H1 (cell line): Measurements from ENCODE around the gene RNF215. TPM values are rescaled to one million over a fixed set of nuclear protein-coding genes. Genes with fewer than 3 reads are reported as not detected.

Experiments used
- CTCF ChIA-PET: fragments of 300-600 bp; sonication (Branson Sonifier 250); formaldehyde crosslinking; loops from one replicate; lab custom pipeline; 2021; ENCODE audit not compliant: partially characterized antibody; lab: Charles Lee
- POLR2A ChIA-PET: fragments of 300-600 bp; sonication (Branson Sonifier 250); formaldehyde crosslinking; loops from one replicate; lab custom pipeline; 2021; ENCODE audit warnings: inconsistent platforms; ENCODE audit not compliant: partially characterized antibody; lab: Charles Lee
- DNase-seq, 2 experiments: peaks; one replicate each; pipeline versions ENCODE4 v3.0.0 to v3.0.0-alpha.2; 2010 to 2022; ENCODE audit warnings: low spot score in 2 of 2, low read depth in 1 of 2, mixed read lengths in 1 of 2
- FAIRE-seq: peaks from 2 replicates; lab custom pipeline; 2011; peaks lifted over from hg19 to GRCh38; lab: Jason Lieb, UNC
- H2AFZ ChIP-seq: 2 replicates; pipeline ENCODE4 v1.8.1; 2012; ENCODE audit warnings: low read length, inconsistent platforms
- H2AK5ac ChIP-seq: 2 replicates; pipeline ENCODE4 v1.6.1; 2013; ENCODE audit warnings: low read depth, low read length
- H2BK120ac ChIP-seq: replicated peaks from 2 replicates; pipeline ENCODE3; 2013; ENCODE audit warnings: low read depth, low read length, inconsistent platforms
- H2BK12ac ChIP-seq: 2 replicates; pipeline ENCODE4 v1.6.1; 2013; ENCODE audit warnings: low read depth, low read length
- H2BK15ac ChIP-seq: 2 replicates; pipeline ENCODE4 v1.6.1; 2013; ENCODE audit warnings: low read length
- H2BK20ac ChIP-seq: 2 replicates; pipeline ENCODE4 v1.6.1; 2013; ENCODE audit warnings: low read length
- H2BK5ac ChIP-seq: 2 replicates; pipeline ENCODE4 v1.6.1; 2013; ENCODE audit warnings: low read depth, low read length
- H3K14ac ChIP-seq: 2 replicates; pipeline ENCODE4 v1.6.1; 2013; ENCODE audit warnings: inconsistent platforms; ENCODE audit not compliant: insufficient read length
- H3K18ac ChIP-seq: 2 replicates; pipeline ENCODE4 v1.6.1; 2013; ENCODE audit warnings: low read length; ENCODE audit errors: extremely low read depth
- H3K23ac ChIP-seq: 2 replicates; pipeline ENCODE4 v1.6.1; 2013; ENCODE audit warnings: inconsistent platforms; ENCODE audit not compliant: insufficient read length
- H3K23me2 ChIP-seq: 2 replicates; pipeline ENCODE4 v1.6.1; 2013; ENCODE audit warnings: low read depth, low read length
- H3K27ac ChIP-seq: 2 replicates; pipeline ENCODE4 v1.6.1; 2011; ENCODE audit warnings: low read depth, low read length, inconsistent platforms
- H3K27me3 ChIP-seq, 4 experiments: replicated peaks in 1 of 4; 1 replicate in 1 of 4; 2 replicates in 3 of 4; pipeline versions ENCODE4 v1.6.1 to v1.8.1; 2011 to 2013; ENCODE audit warnings: low read length in 3 of 4, mild to moderate bottlenecking in 3 of 4, inconsistent platforms in 2 of 4, mixed read lengths in 2 of 4, moderate library complexity in 1 of 4; ENCODE audit not compliant: control insufficient read depth in 3 of 4, insufficient read depth in 3 of 4; ENCODE audit errors: extremely low read depth in 1 of 4
- H3K36me3 ChIP-seq, 4 experiments: 2 replicates each; pipeline versions ENCODE4 v1.6.1 to v1.8.1; 2011 to 2013; ENCODE audit warnings: mild to moderate bottlenecking in 4 of 4, low read length in 3 of 4, moderate library complexity in 2 of 4, control low read depth in 1 of 4, inconsistent platforms in 1 of 4; ENCODE audit not compliant: insufficient read depth in 4 of 4, control insufficient read depth in 2 of 4
- H3K4ac ChIP-seq: replicated peaks from 2 replicates; pipeline ENCODE3; 2013; ENCODE audit warnings: low read length, low read depth, mixed read lengths, inconsistent platforms; ENCODE audit not compliant: insufficient read length
- H3K4me1 ChIP-seq, 4 experiments: replicated peaks in 1 of 4; 1 replicate in 1 of 4; 2 replicates in 3 of 4; pipeline versions ENCODE4 v1.6.1 to v1.8.1; 2011 to 2013; ENCODE audit warnings: low read length in 3 of 4, inconsistent platforms in 2 of 4, mixed read lengths in 1 of 4; ENCODE audit not compliant: insufficient read depth in 4 of 4, control insufficient read depth in 3 of 4
- H3K4me2 ChIP-seq, 2 experiments: 2 replicates each; pipeline versions ENCODE4 v1.6.1 to v1.8.1; 2011 to 2013; ENCODE audit warnings: low read depth in 2 of 2, low read length in 2 of 2, control low read depth in 1 of 2, inconsistent platforms in 1 of 2, mild to moderate bottlenecking in 1 of 2; ENCODE audit not compliant: insufficient read depth in 1 of 2
- H3K4me3 ChIP-seq, 4 experiments: fragments of 200-600, 300-600 bp in 1 of 4; sonication (generic), shearing (Covaris generic), sonication (Bioruptor Twin) in 1 of 4; 2 replicates each; pipeline versions ENCODE4 v1.5.1 to v1.8.1; 2011 to 2016; ENCODE audit warnings: low read length in 4 of 4, low read depth in 3 of 4, control low read depth in 2 of 4, inconsistent platforms in 2 of 4, mild to moderate bottlenecking in 2 of 4, mixed read lengths in 1 of 4, moderate library complexity in 1 of 4; ENCODE audit not compliant: insufficient read depth in 2 of 4; ENCODE audit errors: extremely low read depth in 1 of 4
- H3K56ac ChIP-seq: replicated peaks from 2 replicates; pipeline ENCODE3; 2013; ENCODE audit warnings: low read depth, mild to moderate bottlenecking, mixed read lengths, low read length, inconsistent platforms; ENCODE audit not compliant: insufficient read length
- H3K79me1 ChIP-seq: 2 replicates; pipeline ENCODE4 v1.6.1; 2013; ENCODE audit warnings: low read depth, low read length, control low read depth
- H3K79me2 ChIP-seq, 2 experiments: 2 replicates each; pipeline versions ENCODE4 v1.6.1 to v1.8.1; 2012 to 2013; ENCODE audit warnings: low read length in 2 of 2, mild to moderate bottlenecking in 2 of 2, inconsistent platforms in 1 of 2; ENCODE audit not compliant: insufficient read depth in 2 of 2, control insufficient read depth in 1 of 2
- H3K9ac ChIP-seq, 4 experiments: replicated peaks in 1 of 4; 1 replicate in 1 of 4; 2 replicates in 3 of 4; pipeline versions ENCODE4 v1.6.1 to v1.8.1; 2011 to 2013; ENCODE audit warnings: low read depth in 3 of 4, low read length in 3 of 4, control low read depth in 2 of 4, mild to moderate bottlenecking in 2 of 4, moderate library complexity in 2 of 4, inconsistent platforms in 1 of 4; ENCODE audit errors: extremely low read depth in 1 of 4
- H3K9me3 ChIP-seq, 2 experiments: 2 replicates each; pipeline versions ENCODE4 v1.6.1 to v1.8.1; 2012 to 2013; ENCODE audit warnings: mild to moderate bottlenecking in 2 of 2, moderate library complexity in 2 of 2, control low read depth in 1 of 2, inconsistent platforms in 1 of 2, low read depth in 1 of 2, low read length in 1 of 2, mixed read lengths in 1 of 2; ENCODE audit not compliant: insufficient read depth in 2 of 2
- H4K20me1 ChIP-seq, 2 experiments: replicated peaks in 1 of 2; 2 replicates each; pipeline versions ENCODE3 to v1.8.1; 2011 to 2013; ENCODE audit warnings: inconsistent platforms in 2 of 2, low read length in 2 of 2, mild to moderate bottlenecking in 1 of 2; ENCODE audit not compliant: insufficient read depth in 2 of 2, control insufficient read depth in 1 of 2
- H4K5ac ChIP-seq: 2 replicates; pipeline ENCODE4 v1.6.1; 2013; ENCODE audit warnings: low read length, low read depth, mixed read lengths, inconsistent platforms; ENCODE audit not compliant: insufficient read length
- H4K8ac ChIP-seq: 2 replicates; pipeline ENCODE4 v1.8.0; 2013; ENCODE audit warnings: mild to moderate bottlenecking, moderate library complexity, low read length, inconsistent platforms; ENCODE audit not compliant: insufficient read depth; ENCODE audit errors: extremely low read depth
- H4K91ac ChIP-seq: replicated peaks from 2 replicates; pipeline ENCODE3; 2013; ENCODE audit warnings: low read length, mixed read lengths, inconsistent platforms; ENCODE audit not compliant: insufficient read length
- KDM4A ChIP-seq: IDR thresholded peaks from one replicate; pipeline ENCODE4 v1.7.1; 2012; ENCODE audit warnings: low read depth, mild to moderate bottlenecking, moderate library complexity, low read length, inconsistent platforms; ENCODE audit not compliant: severe bottlenecking
- KDM5A ChIP-seq: fragments of 200-600 bp; IDR thresholded peaks from 2 replicates; pipeline ENCODE4 v1.7.1; 2012; ENCODE audit warnings: mild to moderate bottlenecking, low read length, inconsistent platforms, mixed read lengths
- MAFK ChIP-seq: IDR thresholded peaks from 2 replicates; pipeline ENCODE4 v1.6.1; 2012; ENCODE audit warnings: low read depth, mild to moderate bottlenecking, improper control_type of control experiment, low read length
- WGBS, 2 experiments: shearing (Covaris generic) in 1 of 2; methylation state at CpG; one replicate each; pipeline versions ENCODE4 v1.1.6 to v1.1.7; 2013 to 2015; ENCODE audit warnings: low lambda C conversion rate in 2 of 2, mixed read lengths in 2 of 2, inconsistent platforms in 1 of 2, low coverage in 1 of 2, missing lambda C conversion rate in 1 of 2; ENCODE audit not compliant: insufficient replicate concordance in 2 of 2, insufficient coverage in 1 of 2, insufficient read length in 1 of 2; ENCODE audit errors: extremely low coverage in 1 of 2, missing lambda C conversion rate in 1 of 2; 5-methylcytosine and 5-hydroxymethylcytosine counted together
- polyA plus RNA-seq, 7 experiments: library from polyadenylated mRNA; depleted of rRNA in 3 of 7; stranded (reverse) in 5 of 7; unstranded in 2 of 7; fragments of >200 nt in 5 of 7; fragments of 200-250 nt in 2 of 7; gene quantifications; 1 replicate in 5 of 7; 2 replicates in 1 of 7; 4 replicates in 1 of 7; pipeline versions ENCODE4 v1.2.1 to v1.2.3, GENCODE V29; 2011 to 2013; ENCODE audit warnings: missing spikeins in 2 of 7, mixed read lengths in 2 of 7
- total RNA-seq: library from RNA; stranded (reverse); fragmentation: NEBNext Ultra II Directional; extraction: Animal tissue kit (Norgen Biotek cat#: 25700); gene quantifications from 2 replicates; pipeline ENCODE4 v1.2.1, GENCODE V29; 2021

Gene RNF215
- total and polyA plus RNA-seq, 2 of the 8 experiments (the other 6 are each of a cell fraction or from before 2014, with no cell fraction given): 13.1 to 19.0 TPM

DNA sequence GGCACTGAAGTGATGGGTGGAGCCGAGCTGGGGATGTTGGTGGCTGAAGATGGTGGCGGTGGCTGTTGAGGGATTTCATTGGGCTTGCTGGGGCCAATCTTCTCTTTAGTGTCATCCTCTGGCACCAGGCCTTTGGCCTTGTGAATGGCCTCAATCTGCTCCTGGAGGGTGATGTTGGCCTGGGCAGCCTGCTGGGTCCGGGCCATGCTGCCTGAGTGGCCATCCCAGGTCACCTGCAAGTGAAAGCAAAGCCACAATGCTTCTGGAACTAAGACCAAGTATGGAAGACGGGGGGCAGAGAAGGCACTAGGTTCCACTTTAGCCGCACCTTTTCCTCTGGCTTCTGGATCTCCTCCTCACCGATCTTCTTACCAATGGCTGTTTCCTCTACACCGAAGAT is 48.4 kb downstream of the RNF215 start:
- Histone ChIP-seq H3K4ac (no peak overlapping the region), H2BK15ac (no peak overlapping the region), H3K14ac (no peak overlapping the region), H4K91ac (no peak overlapping the region), H4K20me1 (peaks cover 0 to 14% of the 10 kb centered on the region in 2 experiments), H3K18ac (no peak overlapping the region), H2AK5ac (no peak overlapping the region), H4K8ac (no peak overlapping the region; the same call in 1 of the 2 replicates), H3K23ac (no peak overlapping the region), H3K56ac (no peak overlapping the region), H3K27ac (no peak overlapping the region), H3K79me2 (no peaks in the 10 kb centered on the region), H3K23me2 (no peaks in the 10 kb centered on the region), H3K4me1 (no peaks in the 10 kb centered on the region), H2AFZ (no peak overlapping the region), H3K36me3 (peaks cover 56 to 98% (median 95%) of the 10 kb centered on the region in 4 experiments), H2BK12ac (no peak overlapping the region), H3K79me1 (no peaks in the 10 kb centered on the region; the same call in 1 of the 2 replicates), H3K9ac (no peak overlapping the region), H2BK20ac (no peak overlapping the region), H4K5ac (no peak overlapping the region), H2BK120ac (no peak overlapping the region), H3K9me3 (no peaks in the 10 kb centered on the region), H3K27me3 (no peaks in the 10 kb centered on the region), H2BK5ac (no peak overlapping the region), H3K4me3 (no peak overlapping the region), H3K4me2 (no peak overlapping the region)
- 98% methylated on average over 7 of the region's 7 CpGs; no CpG with 5 or more reads in 1 of the 2 experiments for WGBS, 2 experiments
- ChIA-PET POLR2A (interaction anchor here (0.8 to 2.1 kb wide), 5 partner anchors 9 to 34 kb away, joined by 3 to 6 read pairs (median 3); partner anchors contain the start of genes CCDC157 and SF3A1), CTCF (interaction anchor here (2.1 to 5.4 kb wide), 2 partner anchors 11 to 50 kb away, joined by 11 to 27 read pairs; partner anchors contain the start of genes CASTOR1 and TBC1D10A)
- DNase-seq (no peak), FAIRE-seq (no peak)
- no peak for TF ChIP-seq KDM4A
- no peak for TF ChIP-seq MAFK
- no peak for TF ChIP-seq KDM5A
